Natural killer cell (primary cell): ENCODE measurements around the gene QRSL1. TPM values are rescaled to one million over a fixed set of nuclear protein-coding genes. Genes with fewer than 3 reads are reported as not detected.

Experiments
- ATAC-seq, 3 donors: fragments of 150-1000 bp in 2 of 3; fragments of 200-7000 bp in 1 of 3; cut with Tn5 transposase; 1 replicate in 1 of 3; 2 replicates in 2 of 3; pipeline ENCODE4 v1.10.0; 2021; ENCODE audit warnings: mild to moderate bottlenecking in 2 of 3, moderate library complexity in 2 of 3
- DNase-seq, 2 donors: peaks; one replicate each; pipeline versions ENCODE4 v3.0.0 to v3.0.0-alpha.2; 2013 to 2021; ENCODE audit warnings: mixed read lengths in 1 of 2
- H3K27ac ChIP-seq: one replicate; pipeline ENCODE4 v1.5.1; 2013; ENCODE audit warnings: mild to moderate bottlenecking, low read length
- H3K27me3 ChIP-seq: one replicate; pipeline ENCODE4 v1.6.1; 2013; ENCODE audit warnings: low read length; ENCODE audit not compliant: control insufficient read depth, insufficient read depth
- H3K36me3 ChIP-seq: one replicate; pipeline ENCODE4 v1.6.1; 2013; ENCODE audit warnings: low read length; ENCODE audit not compliant: control insufficient read depth, insufficient read depth
- H3K4me1 ChIP-seq: one replicate; pipeline ENCODE4 v1.6.1; 2013; ENCODE audit warnings: low read length; ENCODE audit not compliant: control insufficient read depth, insufficient read depth
- H3K4me3 ChIP-seq: one replicate; pipeline ENCODE4 v1.5.1; 2013; ENCODE audit warnings: low read length
- H3K9me3 ChIP-seq: one replicate; pipeline ENCODE4 v1.6.1; 2013; ENCODE audit warnings: low read length; ENCODE audit not compliant: control insufficient read depth, insufficient read depth
- H3K27ac Mint-ChIP-seq, 2 donors: one replicate each; pipeline ENCODE4 v1.8.0; 2022; ENCODE audit warnings: mild to moderate bottlenecking in 2 of 2, mixed read lengths in 2 of 2, moderate library complexity in 1 of 2
- H3K27me3 Mint-ChIP-seq, 2 donors: one replicate each; pipeline ENCODE4 v1.8.0; 2022; ENCODE audit warnings: low read depth in 2 of 2, mixed read lengths in 2 of 2
- H3K36me3 Mint-ChIP-seq: one replicate; pipeline ENCODE4 v1.8.0; 2022; ENCODE audit warnings: mixed read lengths
- H3K4me1 Mint-ChIP-seq, 2 donors: one replicate each; pipeline ENCODE4 v1.8.0; 2022; ENCODE audit warnings: mixed read lengths in 2 of 2
- H3K4me3 Mint-ChIP-seq: one replicate; pipeline ENCODE4 v1.8.0; 2022; ENCODE audit warnings: mild to moderate bottlenecking, moderate library complexity, mixed read lengths
- H3K9me3 Mint-ChIP-seq, 2 donors: one replicate each; pipeline ENCODE4 v1.8.0; 2022; ENCODE audit warnings: mixed read lengths in 2 of 2
- CTCF ChIP-seq: fragments of 200-600 bp; IDR thresholded peaks from one replicate; pipeline ENCODE4 v1.8.0; 2022; ENCODE audit warnings: antibody characterized with exemption
- WGBS: methylation state at CpG from one replicate; pipeline ENCODE4 v1.1.7; 2013; ENCODE audit warnings: missing lambda C conversion rate; ENCODE audit not compliant: insufficient coverage; 5-methylcytosine and 5-hydroxymethylcytosine counted together
- intact Hi-C: fragments of 100-400 bp; cut with micrococcal nuclease; formaldehyde crosslinking; loops from one replicate; pipeline ENCODE4 v1.14.2; 2022
- total RNA-seq, 4 donors: library from RNA; stranded (reverse); fragments of 120-200 nt in 1 of 4; gene quantifications; one replicate each; pipeline versions ENCODE4 v1.2.3 to v1.2.4, GENCODE V29; 2013 to 2022

Gene QRSL1
- total RNA-seq, 3 donors from 2014 or later (not counting 1 experiment from before 2014, with no cell fraction given) = 5.6 to 8.4 (median 6.5) TPM

- no peaks in the 10 kb centered on the region for H3K27me3 ChIP-seq
- H3K36me3 ChIP-seq = no peaks in the 10 kb centered on the region
- H3K4me3 ChIP-seq = no peak overlapping the region
- no peak for TF ChIP-seq CTCF
- H3K4me1 ChIP-seq = no peaks in the 10 kb centered on the region
- ATAC-seq = no peak
- no peaks in the 10 kb centered on the region for H3K27me3 Mint-ChIP-seq
- peaks cover 0 to 2% of the 10 kb centered on the region in 2 donors for H3K9me3 Mint-ChIP-seq
- H3K4me3 Mint-ChIP-seq = no peak overlapping the region
- H3K9me3 ChIP-seq = no peaks in the 10 kb centered on the region
- no peak for DNase-seq
- H3K36me3 Mint-ChIP-seq = no peaks in the 10 kb centered on the region
- intact Hi-C loops = no loop called here
- H3K27ac ChIP-seq = no peak overlapping the region
- H3K27ac Mint-ChIP-seq = no peak overlapping the region
- no peaks in the 10 kb centered on the region for H3K4me1 Mint-ChIP-seq
Observed at GRCh38 chr6:106674541-106675229, 45.3 kb downstream of the QRSL1 start.

DNA sequence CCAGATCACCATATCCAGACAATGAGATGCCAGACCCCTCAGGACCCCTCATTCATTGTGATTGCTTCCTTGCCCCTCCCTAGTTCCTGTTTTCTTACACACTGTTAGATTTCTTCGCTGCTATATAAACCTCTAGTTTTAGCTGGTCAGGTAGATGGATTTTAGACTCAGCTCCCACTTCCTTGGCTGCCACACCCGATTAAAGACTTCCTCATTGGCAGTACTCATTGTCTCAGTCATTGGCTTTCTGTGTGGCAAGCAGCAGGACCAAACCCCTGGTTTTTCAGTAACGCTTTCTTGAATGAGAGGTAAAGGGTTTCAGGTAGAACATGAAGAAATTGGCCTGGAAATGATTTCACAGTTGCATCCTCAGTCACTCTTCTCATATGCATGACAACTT lies 47.9 kb downstream of the QRSL1 start:
- ATAC-seq (no peak), DNase-seq (no peak)
- Mint-ChIP-seq H3K27ac (no peak overlapping the region), H3K4me1 (no peaks in the 10 kb centered on the region), H3K27me3 (peaks cover 0 to 3% of the 10 kb centered on the region in 2 donors), H3K4me3 (no peak overlapping the region), H3K36me3 (no peaks in the 10 kb centered on the region), H3K9me3 (peaks cover 0 to 2% of the 10 kb centered on the region in 2 donors)
- TF ChIP-seq CTCF = no peak
- Histone ChIP-seq H3K27me3 (no peaks in the 10 kb centered on the region), H3K36me3 (no peaks in the 10 kb centered on the region), H3K4me3 (no peak overlapping the region), H3K9me3 (no peaks in the 10 kb centered on the region), H3K4me1 (no peaks in the 10 kb centered on the region), H3K27ac (no peak overlapping the region)
- 51% methylated on average over 2 of the region's 3 CpGs for WGBS
- intact Hi-C loops = no loop called here

DNA sequence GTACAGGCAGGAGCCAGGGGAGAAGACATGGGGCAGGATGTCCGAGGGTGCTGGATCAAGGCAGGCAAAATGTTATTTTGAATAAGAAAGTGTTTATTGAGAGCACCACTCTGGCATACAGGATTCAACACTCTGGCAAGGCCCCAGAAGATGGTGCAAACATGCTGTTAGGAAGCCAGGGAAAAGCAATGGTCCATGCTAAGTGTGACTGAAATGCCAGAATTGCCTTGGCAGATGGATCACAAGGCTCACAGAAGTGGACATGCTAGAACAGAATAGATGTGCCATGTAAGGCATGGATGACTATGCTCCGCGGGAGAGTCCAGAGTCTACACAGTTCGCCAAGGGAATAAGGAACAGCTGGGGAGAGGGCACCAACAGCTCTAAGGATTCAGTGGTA lies 54.6 kb downstream of the QRSL1 start:
- Histone ChIP-seq H3K9me3 (no peaks in the 10 kb centered on the region), H3K4me3 (no peak overlapping the region), H3K27me3 (no peaks in the 10 kb centered on the region), H3K36me3 (no peaks in the 10 kb centered on the region), H3K27ac (no peak overlapping the region), H3K4me1 (no peaks in the 10 kb centered on the region)
- peaks cover 3 to 5% of the 10 kb centered on the region in 2 donors for H3K27me3 Mint-ChIP-seq
- intact Hi-C loops = no loop called here
- WGBS = 90% methylated on average over 4 of the region's 4 CpGs
- no peak for DNase-seq
- no peaks in the 10 kb centered on the region for H3K4me1 Mint-ChIP-seq
- H3K36me3 Mint-ChIP-seq = no peaks in the 10 kb centered on the region
- no peaks in the 10 kb centered on the region for H3K9me3 Mint-ChIP-seq
- H3K27ac Mint-ChIP-seq = no peak overlapping the region
- H3K4me3 Mint-ChIP-seq = no peak overlapping the region
- no peak for ATAC-seq
- TF ChIP-seq CTCF = no peak

DNA sequence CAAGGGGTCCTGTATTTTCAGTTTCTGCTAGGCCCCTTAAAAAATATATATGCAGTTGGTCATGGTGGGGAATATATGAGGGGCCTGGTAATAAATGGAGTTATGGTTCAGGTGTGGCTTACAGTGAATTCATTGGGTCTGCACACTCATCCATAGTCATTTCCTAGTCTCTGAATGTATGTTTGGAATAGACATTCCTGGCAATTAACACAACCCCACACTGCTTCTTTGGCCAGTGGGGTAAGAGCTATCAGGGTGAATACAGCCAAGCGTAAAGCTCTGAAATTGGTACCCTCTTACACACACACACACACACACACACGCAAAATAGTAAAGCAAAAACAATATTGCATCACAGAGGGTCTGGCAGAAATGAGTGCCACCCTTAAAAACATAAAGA lies 56.5 kb downstream of the QRSL1 start:
- Mint-ChIP-seq H3K27ac (no peak overlapping the region), H3K4me1 (no peaks in the 10 kb centered on the region), H3K27me3 (peaks cover 0 to 5% of the 10 kb centered on the region in 2 donors), H3K9me3 (no peaks in the 10 kb centered on the region), H3K36me3 (no peaks in the 10 kb centered on the region), H3K4me3 (no peak overlapping the region)
- no peaks in the 10 kb centered on the region for H3K9me3 ChIP-seq
- DNase-seq (no peak), ATAC-seq (no peak)
- no peaks in the 10 kb centered on the region for H3K36me3 ChIP-seq
- no peak for TF ChIP-seq CTCF
- H3K27me3 ChIP-seq = no peaks in the 10 kb centered on the region
- no peak overlapping the region for H3K4me3 ChIP-seq
- WGBS = 93% methylated on average over 2 of the region's 2 CpGs
- intact Hi-C loops = no loop called here
- H3K4me1 ChIP-seq = no peaks in the 10 kb centered on the region
- H3K27ac ChIP-seq = no peak overlapping the region
